CD8-positive, alpha-beta memory T cell (primary cell): ENCODE results near the gene TCF12. TPM values are rescaled to one million over a fixed set of nuclear protein-coding genes. Genes with fewer than 3 reads are reported as not detected.
A peak's percentile ranks its signal among the peaks of the same experiment; 100 is the strongest.

ENCODE experiments used
- CTCF ChIA-PET: fragments of 350-600 bp; sonication (Branson Sonifier 250); formaldehyde crosslinking; loops from one replicate; lab custom pipeline; 2021; ENCODE audit warnings: antibody characterized with exemption; lab: Charles Lee
- POLR2A ChIA-PET: fragments of 350-600 bp; sonication (Branson Sonifier 250); formaldehyde crosslinking; loops from one replicate; lab custom pipeline; 2021; ENCODE audit warnings: antibody characterized with exemption; lab: Charles Lee
- DNase-seq, 5 donors: peaks; one replicate each; pipeline versions ENCODE4 v3.0.0 to v3.0.0-alpha.2; 2020 to 2022; ENCODE audit warnings: mixed read lengths in 1 of 5
- H3K27ac ChIP-seq: one replicate; pipeline ENCODE4 v1.7.0; 2013; ENCODE audit warnings: low read depth, mild to moderate bottlenecking, low read length, moderate library complexity
- H3K27me3 ChIP-seq: 2 replicates; pipeline ENCODE4 v1.7.0; 2013; ENCODE audit warnings: low read length, mild to moderate bottlenecking; ENCODE audit not compliant: insufficient read depth, poor library complexity, severe bottlenecking
- H3K36me3 ChIP-seq: 2 replicates; pipeline ENCODE4 v1.7.0; 2013; ENCODE audit warnings: mild to moderate bottlenecking, low read length, moderate library complexity; ENCODE audit not compliant: insufficient read depth
- H3K4me1 ChIP-seq: 2 replicates; pipeline ENCODE4 v1.7.0; 2013; ENCODE audit warnings: mild to moderate bottlenecking, low read length, moderate library complexity; ENCODE audit not compliant: insufficient read depth
- H3K4me3 ChIP-seq: 2 replicates; pipeline ENCODE4 v1.7.0; 2013; ENCODE audit warnings: mild to moderate bottlenecking, low read length
- H3K9me3 ChIP-seq: 2 replicates; pipeline ENCODE4 v1.7.0; 2013; ENCODE audit warnings: mild to moderate bottlenecking, low read length
- H3K27ac Mint-ChIP-seq, 8 donors: one replicate each; pipeline ENCODE4 v1.8.0; 2020 to 2021; ENCODE audit warnings: mixed read lengths in 8 of 8, mild to moderate bottlenecking in 6 of 8, inconsistent platforms in 3 of 8, moderate library complexity in 3 of 8
- H3K27me3 Mint-ChIP-seq, 2 donors: one replicate each; pipeline ENCODE4 v1.8.0; 2020 to 2021; ENCODE audit warnings: mixed read lengths in 2 of 2, mild to moderate bottlenecking in 1 of 2, moderate library complexity in 1 of 2
- H3K36me3 Mint-ChIP-seq, 3 donors: one replicate each; pipeline ENCODE4 v1.8.0; 2020 to 2021; ENCODE audit warnings: mixed read lengths in 3 of 3, inconsistent platforms in 1 of 3, mild to moderate bottlenecking in 1 of 3
- H3K4me1 Mint-ChIP-seq, 3 donors: one replicate each; pipeline ENCODE4 v1.8.0; 2020 to 2021; ENCODE audit warnings: mixed read lengths in 3 of 3, inconsistent platforms in 1 of 3, mild to moderate bottlenecking in 1 of 3
- H3K4me3 Mint-ChIP-seq, 7 donors: one replicate each; pipeline ENCODE4 v1.8.0; 2020 to 2021; ENCODE audit warnings: mixed read lengths in 7 of 7, mild to moderate bottlenecking in 6 of 7, moderate library complexity in 4 of 7, inconsistent platforms in 2 of 7
- H3K9me3 Mint-ChIP-seq, 5 donors: one replicate each; pipeline ENCODE4 v1.8.0; 2020 to 2022; ENCODE audit warnings: mixed read lengths in 5 of 5, mild to moderate bottlenecking in 3 of 5, moderate library complexity in 2 of 5, inconsistent platforms in 1 of 5
- polyA plus RNA-seq: library from polyadenylated mRNA; unstranded; fragments of 300-500 nt; fragmentation: Illumina TruSeq; gene quantifications from one replicate; pipeline ENCODE4 v1.2.3, GENCODE V29; 2021
- total RNA-seq, 2 experiments: library from RNA; stranded (reverse); gene quantifications; one replicate each; pipeline ENCODE4 v1.2.3, GENCODE V29; 2021

The TCF12 gene
- total and polyA plus RNA-seq, 3 experiments from 2014 or later = 54.3 to 79.2 (median 69.9) TPM

DNA sequence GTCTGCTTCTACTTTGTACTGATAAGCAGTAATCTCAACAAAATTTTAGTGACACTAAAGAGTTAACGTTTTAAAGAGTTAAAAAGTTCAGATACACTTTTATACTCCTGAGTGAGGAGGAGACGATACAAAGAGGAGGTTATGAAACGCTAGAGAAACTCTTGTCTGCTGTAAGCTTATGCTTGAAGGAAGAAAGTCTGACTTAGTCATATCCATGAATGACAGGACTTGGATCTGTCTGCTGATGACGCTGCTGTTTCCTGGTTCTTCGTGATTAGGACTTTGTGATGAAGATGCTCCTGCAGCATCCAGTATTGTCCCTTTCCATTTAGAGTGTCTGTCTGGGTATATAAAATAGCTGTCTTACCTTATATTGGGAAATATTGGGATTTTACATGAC is 15.8 kb downstream of the TCF12 start:
- ChIA-PET POLR2A (no interaction called here), CTCF (no interaction called here)
- Mint-ChIP-seq H3K36me3 (peaks cover 14 to 33% (median 21%) of the 10 kb centered on the region in 3 donors), H3K4me1 (peaks cover 78 to 95% (median 91%) of the 10 kb centered on the region in 3 donors), H3K27me3 (no peaks in the 10 kb centered on the region), H3K4me3 (no peak overlapping the region), H3K9me3 (peaks cover 0 to 4% (median 0%) of the 10 kb centered on the region in 5 donors), H3K27ac (no peak overlapping the region)
- no peak for DNase-seq
- no peak overlapping the region for H3K27ac ChIP-seq
- no peaks in the 10 kb centered on the region for H3K9me3 ChIP-seq
- no peaks in the 10 kb centered on the region for H3K36me3 ChIP-seq
- no peaks in the 10 kb centered on the region for H3K27me3 ChIP-seq
- no peak overlapping the region for H3K4me3 ChIP-seq
- H3K4me1 ChIP-seq = peaks cover 46% of the 10 kb centered on the region

DNA sequence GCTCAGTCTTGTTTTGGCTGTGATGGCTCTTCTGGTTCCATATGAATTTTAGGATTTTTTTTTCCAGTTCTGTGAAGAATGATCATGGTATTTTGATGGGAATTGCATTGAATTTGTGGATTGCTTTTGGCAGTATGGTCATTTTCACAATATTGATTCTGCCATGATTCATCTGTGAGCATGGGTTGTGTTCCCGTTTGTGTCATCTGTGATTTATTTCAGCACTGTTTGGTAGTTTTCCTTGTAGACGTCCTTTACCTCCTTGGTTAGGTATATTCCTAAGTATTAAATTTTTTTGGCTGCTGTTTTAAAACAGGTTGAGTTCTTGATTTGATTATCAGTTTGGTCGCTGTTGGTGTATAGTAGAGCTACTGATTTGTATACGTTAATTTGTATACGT is 18.5 kb downstream of the TCF12 start:
- Mint-ChIP-seq H3K4me3 (no peak overlapping the region), H3K27ac (peak overlapping the region in 2 of 8 donors; percentile 14 to 37), H3K27me3 (no peaks in the 10 kb centered on the region), H3K36me3 (peaks cover 14 to 30% (median 19%) of the 10 kb centered on the region in 3 donors), H3K4me1 (peaks cover 64 to 86% (median 82%) of the 10 kb centered on the region in 3 donors), H3K9me3 (peaks cover 0 to 4% (median 0%) of the 10 kb centered on the region in 5 donors)
- Histone ChIP-seq H3K4me1 (peaks cover 26% of the 10 kb centered on the region), H3K27me3 (no peaks in the 10 kb centered on the region), H3K9me3 (no peaks in the 10 kb centered on the region), H3K4me3 (no peak overlapping the region), H3K36me3 (no peaks in the 10 kb centered on the region), H3K27ac (no peak overlapping the region)
- CTCF ChIA-PET = no interaction called here
- DNase-seq = no peak
- POLR2A ChIA-PET = no interaction called here

DNA sequence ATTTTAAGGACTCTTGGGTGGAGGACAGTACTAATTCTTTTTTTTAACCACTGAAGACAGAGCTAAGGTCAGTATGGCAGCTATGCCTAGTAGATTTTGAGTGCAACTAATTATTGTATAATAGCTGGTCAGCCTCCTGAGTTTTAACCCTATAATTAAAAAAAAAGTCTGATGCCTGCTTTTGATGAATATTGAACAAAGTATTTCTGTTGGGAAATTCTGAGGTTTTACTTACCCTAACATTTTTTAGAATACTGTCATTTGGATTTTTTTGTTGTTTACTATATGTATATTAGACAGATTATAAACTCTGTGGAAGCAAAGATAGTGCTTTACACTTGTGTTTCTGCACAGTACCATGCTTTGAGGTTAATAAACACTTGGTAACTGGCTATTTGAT is 20.8 kb downstream of the TCF12 start:
- H3K4me3 Mint-ChIP-seq = peak overlapping the region in 1 of 7 donors; percentile 42
- Histone ChIP-seq H3K4me3 (no peak overlapping the region), H3K9me3 (no peaks in the 10 kb centered on the region), H3K27me3 (no peaks in the 10 kb centered on the region), H3K27ac (no peak overlapping the region), H3K4me1 (peaks cover 9% of the 10 kb centered on the region), H3K36me3 (no peaks in the 10 kb centered on the region)
- DNase-seq = no peak
- H3K9me3 Mint-ChIP-seq = peaks cover 0 to 4% (median 0%) of the 10 kb centered on the region in 5 donors
- H3K36me3 Mint-ChIP-seq = peaks cover 14 to 23% (median 17%) of the 10 kb centered on the region in 3 donors
- CTCF ChIA-PET = interaction anchor here (0.7 kb wide), 1 partner anchor 127 kb away, joined by 3 read pairs; no protein-coding TSS in a partner anchor
- POLR2A ChIA-PET = no interaction called here
- peaks cover 59 to 81% (median 78%) of the 10 kb centered on the region in 3 donors for H3K4me1 Mint-ChIP-seq
- H3K27ac Mint-ChIP-seq = no peak overlapping the region
- no peaks in the 10 kb centered on the region for H3K27me3 Mint-ChIP-seq

DNA sequence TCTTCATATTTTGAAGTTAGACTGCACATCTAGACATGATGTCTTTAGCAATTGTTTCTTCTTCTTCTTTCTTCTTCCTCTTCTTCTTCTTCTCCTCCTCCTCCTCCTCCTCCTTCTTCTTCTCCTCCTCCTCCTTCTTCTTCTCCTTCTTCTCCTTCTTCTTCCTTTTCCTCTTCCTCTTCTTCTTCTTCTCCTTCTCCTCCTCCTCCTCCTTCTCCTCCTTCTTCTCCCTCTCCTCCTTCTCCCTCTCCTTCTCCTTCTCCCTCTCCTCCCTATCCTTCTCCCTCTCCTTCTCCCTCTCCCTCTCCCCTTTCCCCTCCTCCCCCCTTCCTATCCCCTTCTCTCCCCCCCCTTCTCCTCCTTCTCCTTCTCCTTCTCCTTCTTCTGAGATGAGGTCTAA is 21.9 kb downstream of the TCF12 start:
- Mint-ChIP-seq H3K9me3 (peaks cover 2 to 11% (median 6%) of the 10 kb centered on the region in 5 donors), H3K27me3 (no peaks in the 10 kb centered on the region), H3K36me3 (peaks cover 14 to 23% (median 19%) of the 10 kb centered on the region in 3 donors), H3K4me3 (no peak overlapping the region), H3K4me1 (peaks cover 48 to 79% (median 67%) of the 10 kb centered on the region in 3 donors), H3K27ac (peak overlapping the region in 1 of 8 donors; percentile 51)
- H3K4me1 ChIP-seq = peaks cover 6% of the 10 kb centered on the region
- ChIA-PET CTCF (no interaction called here), POLR2A (no interaction called here)
- H3K9me3 ChIP-seq = no peaks in the 10 kb centered on the region
- H3K4me3 ChIP-seq = no peak overlapping the region
- H3K36me3 ChIP-seq = no peaks in the 10 kb centered on the region
- no peak overlapping the region for H3K27ac ChIP-seq
- DNase-seq = no peak
- no peaks in the 10 kb centered on the region for H3K27me3 ChIP-seq

- Histone ChIP-seq H3K36me3 (no peaks in the 10 kb centered on the region), H3K4me3 (no peak overlapping the region), H3K27ac (no peak overlapping the region), H3K27me3 (no peaks in the 10 kb centered on the region), H3K4me1 (peaks cover 6% of the 10 kb centered on the region), H3K9me3 (peaks cover 5% of the 10 kb centered on the region)
- no peak for DNase-seq
- H3K27me3 Mint-ChIP-seq = no peaks in the 10 kb centered on the region
- POLR2A ChIA-PET = no interaction called here
- no peak overlapping the region for H3K4me3 Mint-ChIP-seq
- peaks cover 16 to 23% (median 22%) of the 10 kb centered on the region in 3 donors for H3K36me3 Mint-ChIP-seq
- H3K4me1 Mint-ChIP-seq = peaks cover 35 to 70% (median 61%) of the 10 kb centered on the region in 3 donors
- H3K27ac Mint-ChIP-seq = peak overlapping the region in 2 of 8 donors; percentile 19 to 41
- H3K9me3 Mint-ChIP-seq = peaks cover 5 to 20% (median 12%) of the 10 kb centered on the region in 5 donors
- CTCF ChIA-PET = no interaction called here
These were observed 23.7 kb downstream of the TCF12 start for GRCh38 chr15:56942118-56942517.

DNA sequence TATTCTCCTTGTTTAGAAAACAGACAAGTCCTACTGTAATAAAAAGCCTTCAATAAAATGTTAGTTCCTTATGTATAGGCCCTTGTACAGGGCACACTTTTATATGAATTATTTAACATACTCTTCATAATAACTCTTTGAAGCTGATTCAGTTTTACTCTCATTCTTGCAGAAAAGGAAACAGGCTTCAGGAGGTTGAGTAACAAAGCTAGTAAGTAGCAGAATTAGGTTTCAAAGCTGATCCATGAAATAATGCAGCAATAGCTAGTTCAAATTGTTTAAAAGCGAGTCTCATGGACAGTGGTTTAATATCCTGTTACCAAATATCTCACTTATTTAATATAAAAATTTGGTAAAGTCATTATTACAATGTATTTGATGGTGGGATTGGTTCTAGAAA is 25.0 kb downstream of the TCF12 start:
- no peak for DNase-seq
- ChIA-PET POLR2A (no interaction called here), CTCF (no interaction called here)
- Histone ChIP-seq H3K9me3 (peaks cover 5% of the 10 kb centered on the region), H3K4me3 (no peak overlapping the region), H3K4me1 (peaks cover 8% of the 10 kb centered on the region), H3K27ac (no peak overlapping the region), H3K36me3 (no peaks in the 10 kb centered on the region), H3K27me3 (no peaks in the 10 kb centered on the region)
- Mint-ChIP-seq H3K36me3 (peaks cover 20 to 28% (median 23%) of the 10 kb centered on the region in 3 donors), H3K4me1 (peaks cover 37 to 71% (median 58%) of the 10 kb centered on the region in 3 donors), H3K4me3 (no peak overlapping the region), H3K27me3 (no peaks in the 10 kb centered on the region), H3K27ac (no peak overlapping the region), H3K9me3 (peaks cover 5 to 20% (median 12%) of the 10 kb centered on the region in 5 donors)

- Mint-ChIP-seq H3K36me3 (peaks cover 19 to 30% (median 20%) of the 10 kb centered on the region in 3 donors), H3K4me3 (no peak overlapping the region), H3K27me3 (no peaks in the 10 kb centered on the region), H3K9me3 (peaks cover 5 to 20% (median 12%) of the 10 kb centered on the region in 5 donors), H3K27ac (no peak overlapping the region), H3K4me1 (peaks cover 31 to 67% (median 54%) of the 10 kb centered on the region in 3 donors)
- ChIA-PET POLR2A (no interaction called here), CTCF (no interaction called here)
- Histone ChIP-seq H3K4me1 (peaks cover 7% of the 10 kb centered on the region), H3K9me3 (peaks cover 5% of the 10 kb centered on the region), H3K27ac (no peak overlapping the region), H3K27me3 (no peaks in the 10 kb centered on the region), H3K36me3 (no peaks in the 10 kb centered on the region), H3K4me3 (no peak overlapping the region)
- DNase-seq = no peak
These were observed 26.0 kb downstream of the TCF12 start for GRCh38 chr15:56944485-56944884.

DNA sequence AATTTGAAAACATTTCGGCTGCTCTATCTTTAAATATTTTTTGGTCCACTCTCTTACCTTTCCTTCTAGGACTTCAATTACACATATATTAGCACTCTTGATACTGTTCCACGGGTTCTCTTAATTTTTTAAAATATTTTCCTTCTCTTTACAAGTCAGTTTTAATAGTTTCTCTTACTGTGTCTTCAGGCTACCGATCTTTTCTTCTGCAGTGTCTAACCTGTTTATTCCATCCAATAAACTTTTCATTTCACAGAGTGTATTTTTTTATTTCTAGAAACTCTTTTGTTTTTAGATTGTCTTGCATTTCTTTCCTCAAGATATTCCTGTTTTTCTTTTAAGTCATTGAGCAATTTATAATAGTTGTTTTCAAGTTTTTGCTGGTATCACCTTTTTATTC is 27.7 kb downstream of the TCF12 start:
- Histone ChIP-seq H3K27me3 (no peaks in the 10 kb centered on the region), H3K36me3 (no peaks in the 10 kb centered on the region), H3K4me1 (peaks cover 3% of the 10 kb centered on the region), H3K9me3 (peaks cover 5% of the 10 kb centered on the region), H3K4me3 (no peak overlapping the region), H3K27ac (no peak overlapping the region)
- H3K4me1 Mint-ChIP-seq = peaks cover 28 to 64% (median 58%) of the 10 kb centered on the region in 3 donors
- no peaks in the 10 kb centered on the region for H3K27me3 Mint-ChIP-seq
- peaks cover 17 to 35% (median 20%) of the 10 kb centered on the region in 3 donors for H3K36me3 Mint-ChIP-seq
- peak overlapping the region in 1 of 8 donors; percentile 65 for H3K27ac Mint-ChIP-seq
- peaks cover 6 to 20% (median 12%) of the 10 kb centered on the region in 5 donors for H3K9me3 Mint-ChIP-seq
- ChIA-PET POLR2A (no interaction called here), CTCF (no interaction called here)
- DNase-seq = no peak
- H3K4me3 Mint-ChIP-seq = no peak overlapping the region
